Stomach smooth muscle (tissue), 2 donors: ENCODE measurements around the gene TSTD2.

Experiments used
- H3K27ac ChIP-seq: one replicate; pipeline ENCODE4 v1.7.0; 2013; ENCODE audit warnings: mild to moderate bottlenecking, low read length, inconsistent platforms
- H3K27me3 ChIP-seq, 2 donors: one replicate each; pipeline ENCODE4 v1.7.0; 2013; ENCODE audit warnings: low read length in 2 of 2; ENCODE audit not compliant: insufficient read depth in 2 of 2, control insufficient read depth in 1 of 2
- H3K36me3 ChIP-seq, 2 donors: one replicate each; pipeline ENCODE4 v1.7.0; 2013; ENCODE audit warnings: low read length in 2 of 2; ENCODE audit not compliant: control insufficient read depth in 2 of 2, insufficient read depth in 2 of 2
- H3K4me1 ChIP-seq: one replicate; pipeline ENCODE4 v1.7.0; 2013; ENCODE audit warnings: low read length; ENCODE audit not compliant: control insufficient read depth, insufficient read depth
- H3K4me3 ChIP-seq, 2 donors: one replicate each; pipeline ENCODE4 v1.7.0; 2013; ENCODE audit warnings: low read length in 2 of 2
- H3K9ac ChIP-seq, 2 donors: one replicate each; pipeline ENCODE4 v1.7.0; 2013; ENCODE audit warnings: low read length in 2 of 2, mild to moderate bottlenecking in 1 of 2
- H3K9me3 ChIP-seq, 2 donors: one replicate each; pipeline ENCODE4 v1.7.0; 2013; ENCODE audit warnings: low read length in 2 of 2; ENCODE audit not compliant: control insufficient read depth in 2 of 2
- donor health status: healthy.
- donor health status: Pancreatic carcinoma.

The TSTD2 gene

DNA sequence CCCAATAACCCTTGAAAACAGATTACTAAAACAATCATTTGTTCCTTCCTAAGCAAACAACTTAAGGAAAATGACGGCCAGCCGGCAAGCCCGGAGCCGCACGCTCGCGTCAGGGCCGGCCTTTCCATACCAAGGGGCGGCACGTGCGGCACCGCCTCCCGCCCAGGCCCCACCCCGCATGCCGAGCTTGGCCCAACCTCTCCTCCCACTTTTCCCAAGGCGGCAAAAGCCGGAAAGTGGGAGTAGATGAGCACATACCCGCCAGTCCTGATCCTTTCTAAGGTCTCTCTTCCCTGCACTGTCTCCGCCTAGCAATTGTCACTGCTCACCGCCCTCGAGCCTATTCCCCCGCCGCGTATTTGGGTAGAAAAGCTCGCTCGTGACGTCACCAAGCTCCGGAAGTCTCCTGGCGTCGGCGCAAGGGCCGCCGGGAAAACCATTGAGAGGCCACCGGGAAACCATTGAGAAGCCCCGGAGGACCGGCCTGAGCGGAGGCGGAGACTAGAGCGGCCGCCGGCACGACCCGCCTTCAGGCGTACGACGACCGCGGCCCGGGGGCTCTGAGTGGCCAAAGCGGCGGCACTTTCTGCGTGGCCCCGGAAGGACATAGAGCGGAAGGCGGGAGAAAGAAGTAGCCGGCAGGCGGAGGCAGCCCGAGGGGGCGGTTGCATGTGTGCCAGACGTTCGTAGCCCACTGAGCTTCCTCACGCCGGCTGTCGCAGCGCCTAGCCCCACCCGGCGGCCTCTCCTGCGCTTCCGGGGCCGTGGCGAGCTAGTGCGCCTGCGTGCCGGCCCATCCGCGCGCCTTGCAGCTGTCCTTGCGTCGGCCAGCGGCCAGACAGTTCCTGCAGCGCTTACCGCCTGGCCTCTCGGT is at the start of gene TSTD2, which contains the start of gene NCBP1:
Gene TSTD2, minus strand, starts transcription at position 384 of the 874 bp plus-strand sequence. CDS start 5,806 bp downstream, outside the sequence.
Gene NCBP1, plus strand, starts transcription at position 837 of the 874 bp plus-strand sequence. CDS start 61 bp downstream, outside the sequence.
- Histone ChIP-seq H3K9me3 (no peaks in the 10 kb centered on the region), H3K36me3 (no peaks in the 10 kb centered on the region), H3K4me1 (peaks cover 32% of the 10 kb centered on the region), H3K27ac (peak within 1 kb of the TSS; percentile 100), H3K4me3 (peak within 1 kb of the TSS; percentile 89 to 97), H3K27me3 (no peaks in the 10 kb centered on the region), H3K9ac (peak within 1 kb of the TSS; percentile 96 to 100)

- Histone ChIP-seq H3K9ac (no peak overlapping the region), H3K27ac (no peak overlapping the region), H3K36me3 (peaks cover 17 to 21% of the 10 kb centered on the region in 2 donors), H3K9me3 (no peaks in the 10 kb centered on the region), H3K4me1 (no peaks in the 10 kb centered on the region), H3K4me3 (no peak overlapping the region), H3K27me3 (no peaks in the 10 kb centered on the region)
Observed at GRCh38 chr9:97682242-97682641, 49.1 kb upstream of the TSTD2 start.

- H3K27me3 ChIP-seq = no peaks in the 10 kb centered on the region
- H3K36me3 ChIP-seq = peaks cover 33 to 36% of the 10 kb centered on the region in 2 donors
- no peak overlapping the region for H3K27ac ChIP-seq
- H3K4me1 ChIP-seq = no peaks in the 10 kb centered on the region
- no peaks in the 10 kb centered on the region for H3K9me3 ChIP-seq
- H3K4me3 ChIP-seq = no peak overlapping the region
- H3K9ac ChIP-seq = no peak overlapping the region
Observed at GRCh38 chr9:97675655-97676054, 42.5 kb upstream of the TSTD2 start.

DNA sequence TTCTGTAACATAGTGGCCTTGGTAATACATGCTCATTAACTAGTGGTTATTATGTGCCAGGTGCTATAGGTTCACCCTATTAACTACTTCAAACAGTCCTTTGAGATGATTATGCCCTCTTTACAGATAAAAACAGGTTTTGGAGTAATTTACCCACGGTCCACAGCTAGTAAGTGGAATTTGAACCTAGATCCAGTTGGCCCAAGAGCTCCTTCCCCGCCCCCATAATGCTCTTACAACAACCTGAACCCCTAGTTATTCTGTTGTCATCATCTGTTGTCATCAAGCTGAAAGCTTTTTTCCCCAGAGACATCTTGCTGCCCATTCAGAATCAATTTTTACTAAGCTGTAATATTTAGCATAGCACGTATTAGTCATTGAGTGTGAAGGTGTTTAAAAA is 40.8 kb upstream of the TSTD2 start:
- H3K27ac ChIP-seq = no peak overlapping the region
- H3K9me3 ChIP-seq = no peaks in the 10 kb centered on the region
- H3K27me3 ChIP-seq = no peaks in the 10 kb centered on the region
- no peaks in the 10 kb centered on the region for H3K4me1 ChIP-seq
- H3K9ac ChIP-seq = no peak overlapping the region
- peaks cover 42% of the 10 kb centered on the region in 2 donors for H3K36me3 ChIP-seq
- no peak overlapping the region for H3K4me3 ChIP-seq

DNA sequence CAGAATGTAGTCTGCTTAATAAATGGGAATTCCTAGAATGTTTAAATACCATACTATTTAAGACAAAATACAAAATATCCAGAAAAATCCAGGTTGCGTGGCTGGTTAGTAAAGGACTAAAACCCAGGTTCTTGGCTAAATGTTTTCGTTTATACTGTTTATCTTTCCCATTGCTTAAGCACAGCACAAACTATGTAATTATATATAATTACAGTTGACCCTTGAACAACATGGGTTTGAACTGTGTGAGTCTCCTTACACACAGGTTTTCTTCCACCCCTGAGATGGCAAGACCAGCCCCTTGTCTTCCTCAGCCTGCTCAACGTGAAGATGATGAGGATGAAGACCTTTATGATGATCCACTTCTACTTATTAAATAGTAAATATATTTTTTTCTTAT is 39.2 kb upstream of the TSTD2 start:
- H3K27me3 ChIP-seq = no peaks in the 10 kb centered on the region

DNA sequence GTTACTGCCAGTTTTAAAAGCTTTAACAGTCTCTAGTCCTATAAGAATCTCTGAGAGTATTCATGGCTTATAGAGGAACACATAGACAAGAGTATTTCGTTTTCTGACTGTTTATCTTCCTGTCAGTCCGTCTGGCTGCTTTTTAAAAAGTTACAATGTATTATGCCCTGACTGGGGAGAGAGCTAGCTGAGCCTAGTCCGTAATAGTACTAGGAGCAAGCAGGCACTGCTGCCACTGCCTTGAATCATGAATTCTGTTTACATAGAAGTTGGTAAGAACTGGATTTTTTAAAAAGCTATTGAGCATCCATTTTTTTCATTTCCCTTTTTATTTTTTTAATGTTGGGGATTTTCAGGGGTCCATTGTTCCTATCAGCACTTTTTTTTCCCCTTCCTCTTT is 37.4 kb upstream of the TSTD2 start:
- Histone ChIP-seq H3K36me3 (peaks cover 59 to 65% of the 10 kb centered on the region in 2 donors), H3K4me3 (no peak overlapping the region), H3K27ac (no peak overlapping the region), H3K9me3 (no peaks in the 10 kb centered on the region), H3K9ac (no peak overlapping the region), H3K4me1 (no peaks in the 10 kb centered on the region), H3K27me3 (no peaks in the 10 kb centered on the region)

More for the DNA sequence above, 39.2 kb upstream of the TSTD2 start:
- H3K4me3 ChIP-seq = no peak overlapping the region
- H3K27ac ChIP-seq = no peak overlapping the region
- H3K9me3 ChIP-seq = no peaks in the 10 kb centered on the region
- no peak overlapping the region for H3K9ac ChIP-seq
- no peaks in the 10 kb centered on the region for H3K4me1 ChIP-seq
- peaks cover 48 to 54% of the 10 kb centered on the region in 2 donors for H3K36me3 ChIP-seq

DNA sequence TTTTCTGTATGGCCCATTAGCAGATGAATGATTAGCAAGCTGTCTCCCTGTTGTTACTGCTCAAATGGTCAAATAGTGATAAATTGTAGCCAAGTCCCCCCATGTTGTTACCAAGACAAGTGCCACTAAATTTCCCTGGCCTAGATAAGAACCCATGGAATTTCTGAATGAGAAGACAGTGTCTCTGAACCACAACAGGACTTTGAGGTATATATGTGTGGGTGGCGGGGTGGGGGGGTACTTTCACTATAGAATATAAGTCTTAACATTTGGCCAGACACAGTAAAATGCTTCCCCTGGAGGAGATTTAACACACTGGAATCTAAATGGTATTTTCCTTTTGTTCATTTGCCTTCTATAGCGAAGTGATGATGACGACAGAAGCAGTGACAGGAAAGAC is 35.3 kb upstream of the TSTD2 start:
- Histone ChIP-seq H3K4me1 (no peaks in the 10 kb centered on the region), H3K9me3 (no peaks in the 10 kb centered on the region), H3K27ac (no peak overlapping the region), H3K9ac (no peak overlapping the region), H3K36me3 (peaks cover 59 to 70% of the 10 kb centered on the region in 2 donors), H3K27me3 (no peaks in the 10 kb centered on the region), H3K4me3 (no peak overlapping the region)

DNA sequence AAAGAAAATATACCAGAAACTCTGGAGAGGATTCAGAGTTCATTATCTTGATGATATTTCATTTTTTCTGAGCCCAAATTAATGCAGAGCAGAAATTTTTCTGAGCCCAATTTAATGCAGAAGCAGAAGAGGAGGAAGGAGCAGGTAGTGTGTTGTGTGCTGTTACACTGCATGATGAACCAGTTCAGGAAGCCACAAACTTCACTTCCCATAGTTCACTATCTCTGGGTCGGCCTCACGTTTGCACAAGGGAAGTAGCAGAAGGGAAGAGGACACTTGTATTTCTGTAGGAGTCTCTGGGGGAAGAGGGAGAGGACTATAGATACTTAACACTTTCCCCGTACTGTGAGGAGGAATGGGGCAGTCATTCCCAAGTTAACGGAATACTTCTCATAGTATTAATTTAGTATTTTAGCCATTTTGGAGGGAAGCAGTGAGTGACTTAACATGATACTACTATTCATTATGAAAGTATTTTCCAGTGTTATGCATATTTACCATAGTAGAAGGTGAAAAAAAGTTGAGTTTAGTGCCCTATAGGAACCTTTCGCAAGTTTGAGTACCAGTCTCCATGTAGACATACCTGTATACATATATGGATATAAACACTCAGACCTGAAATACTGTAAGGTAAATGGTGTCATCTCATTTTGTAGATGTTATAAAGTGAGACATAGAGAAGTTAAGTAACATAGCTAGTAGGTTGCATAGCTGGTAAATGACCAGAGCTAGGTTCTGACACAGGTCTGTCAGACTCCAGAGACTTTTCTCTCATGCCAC is 33.9 kb upstream of the TSTD2 start:
- no peaks in the 10 kb centered on the region for H3K27me3 ChIP-seq
- H3K4me1 ChIP-seq = no peaks in the 10 kb centered on the region
- H3K9ac ChIP-seq = no peak overlapping the region
- no peak overlapping the region for H3K27ac ChIP-seq
- H3K36me3 ChIP-seq = peaks cover 60 to 66% of the 10 kb centered on the region in 2 donors
- no peak overlapping the region for H3K4me3 ChIP-seq
- no peaks in the 10 kb centered on the region for H3K9me3 ChIP-seq

DNA sequence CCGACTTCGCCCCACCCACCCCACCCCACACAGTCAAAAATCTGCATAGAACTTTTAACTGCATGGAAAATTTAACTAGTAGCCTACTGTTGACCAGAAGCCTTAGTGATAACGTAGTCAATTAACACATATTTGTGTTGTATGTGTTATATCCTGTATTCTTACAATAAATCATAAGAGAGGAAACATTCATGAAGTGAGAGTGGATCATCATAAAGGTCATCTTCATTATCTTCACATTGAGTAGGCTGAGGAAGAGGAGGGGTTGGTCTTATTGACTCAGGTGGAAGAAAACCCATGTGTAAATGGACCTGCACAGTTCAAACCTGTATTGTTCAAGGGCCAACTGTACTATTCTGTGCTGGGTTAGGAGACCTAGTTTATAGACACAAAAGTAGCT is 32.6 kb upstream of the TSTD2 start:
- H3K36me3 ChIP-seq = peaks cover 60 to 68% of the 10 kb centered on the region in 2 donors
- H3K4me1 ChIP-seq = no peaks in the 10 kb centered on the region

GRCh38 chr9:97660847-97661246 is 27.7 kb upstream of the TSTD2 start:
- H3K4me3 ChIP-seq = no peak overlapping the region
- H3K27me3 ChIP-seq = no peaks in the 10 kb centered on the region
- no peak overlapping the region for H3K9ac ChIP-seq
- H3K4me1 ChIP-seq = no peaks in the 10 kb centered on the region
- no peak overlapping the region for H3K27ac ChIP-seq
- H3K36me3 ChIP-seq = peaks cover 42 to 60% of the 10 kb centered on the region in 2 donors
- H3K9me3 ChIP-seq = no peaks in the 10 kb centered on the region

More for the DNA sequence above, 32.6 kb upstream of the TSTD2 start:
- Histone ChIP-seq H3K27ac (no peak overlapping the region), H3K4me3 (no peak overlapping the region), H3K9ac (no peak overlapping the region), H3K27me3 (no peaks in the 10 kb centered on the region), H3K9me3 (no peaks in the 10 kb centered on the region)
